Endothelial cell of umbilical vein (primary cell): ENCODE results near the gene RAD51C.

Experiments
- CTCF ChIP-seq, 2 donors: IDR thresholded peaks; 1 replicate in 1 of 2; 2 replicates in 1 of 2; pipeline ENCODE4 v1.5.1; 2011; ENCODE audit warnings: low read length in 2 of 2, mild to moderate bottlenecking in 2 of 2, moderate library complexity in 2 of 2, control low read depth in 1 of 2, inconsistent platforms in 1 of 2, low read depth in 1 of 2; ENCODE audit not compliant: insufficient read depth in 1 of 2; ENCODE audit errors: extremely low read depth in 1 of 2
- EZH2 ChIP-seq: IDR thresholded peaks from 2 replicates; pipeline ENCODE4 v1.6.1; 2012; ENCODE audit warnings: borderline replicate concordance, low read depth, mild to moderate bottlenecking, moderate library complexity, low read length, inconsistent platforms; ENCODE audit not compliant: severe bottlenecking
- JUN ChIP-seq: IDR thresholded peaks from 2 replicates; pipeline ENCODE4 v1.6.1; 2011; ENCODE audit warnings: borderline replicate concordance, low read depth; ENCODE audit not compliant: insufficient read length, insufficient read depth
- MAX ChIP-seq: IDR thresholded peaks from 2 replicates; pipeline ENCODE4 v1.6.1; 2011; ENCODE audit not compliant: insufficient read depth, insufficient read length
- POLR2A ChIP-seq: IDR thresholded peaks from 2 replicates; pipeline ENCODE4 v1.6.1; 2012; ENCODE audit warnings: low read depth, mild to moderate bottlenecking, control low read depth, low read length
- POLR2AphosphoS5 ChIP-seq: IDR thresholded peaks from 2 replicates; pipeline ENCODE4 v1.6.1; 2012; ENCODE audit warnings: low read depth, mild to moderate bottlenecking, control low read depth, low read length, moderate library complexity; ENCODE audit not compliant: insufficient read depth

GRCh38 chr17:58758890-58759289, 66.5 kb downstream of the RAD51C start:
- TF ChIP-seq EZH2 (no peak), POLR2A (no peak), CTCF (IDR thresholded peaks at IDR 0.05; ENCODE audit: extremely low read depth in 1 of 2, insufficient read depth in 1 of 2, low read depth in 1 of 2, low read length in 2 of 2) (no peak), MAX (no peak), JUN (no peak), POLR2AphosphoS5 (no peak)
